Measurements from ENCODE around the gene TTLL12.

TTLL12 gene

DNA sequence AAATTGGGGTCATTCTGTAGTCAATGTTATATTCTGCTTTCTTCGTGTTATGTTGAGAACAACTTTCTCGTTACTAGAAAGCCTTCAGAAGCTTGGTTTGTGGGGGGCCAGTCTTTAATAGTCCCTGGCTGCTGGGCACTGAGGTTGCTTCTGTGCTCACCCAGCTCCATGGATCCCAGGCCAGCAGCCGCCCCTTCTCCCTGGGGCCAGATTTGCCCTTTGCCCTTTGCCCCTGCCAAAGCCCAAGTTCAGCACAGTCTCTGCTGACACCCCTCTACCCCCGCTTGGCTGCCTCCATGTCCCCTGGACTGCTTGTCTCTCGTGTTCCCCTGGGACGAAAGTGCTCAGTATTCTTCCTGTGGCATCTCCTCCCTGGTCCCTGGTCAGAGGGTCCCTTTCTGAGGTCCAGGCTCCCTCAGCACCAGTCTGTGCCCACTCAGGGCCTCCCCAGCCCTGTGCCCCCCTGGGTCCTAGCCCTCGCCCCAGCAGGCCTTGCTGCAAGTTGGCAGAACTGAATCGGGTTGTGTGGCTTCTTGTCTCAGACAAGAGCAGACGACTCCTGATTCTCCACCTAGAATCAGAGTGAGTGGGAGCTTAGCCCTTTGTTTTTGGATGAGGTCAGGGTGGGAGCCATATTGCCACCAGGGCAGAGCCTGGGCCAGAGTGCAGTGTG is 28.9 kb downstream of the TTLL12 start:
- no peak overlapping the region for H3K9ac ChIP-seq (ENCODE audit: low read length)
- H3K36me3 ChIP-seq (ENCODE audit: insufficient read depth, low read length) = no peaks in the 10 kb centered on the region
- no peak overlapping the region for H3K27ac ChIP-seq (ENCODE audit: low read depth, low read length)
- H3K27me3 ChIP-seq (ENCODE audit: control insufficient read depth in 1 of 2, insufficient read depth in 2 of 2, low read length in 2 of 2) = no peaks in the 10 kb centered on the region
- H3K4me1 ChIP-seq (ENCODE audit: insufficient read depth, low read length) = no peaks in the 10 kb centered on the region
- H3K4me3 ChIP-seq (ENCODE audit: low read depth in 1 of 2, low read length in 2 of 2) = no peak overlapping the region
- H3K9me3 ChIP-seq (ENCODE audit: low read length) = no peaks in the 10 kb centered on the region

DNA sequence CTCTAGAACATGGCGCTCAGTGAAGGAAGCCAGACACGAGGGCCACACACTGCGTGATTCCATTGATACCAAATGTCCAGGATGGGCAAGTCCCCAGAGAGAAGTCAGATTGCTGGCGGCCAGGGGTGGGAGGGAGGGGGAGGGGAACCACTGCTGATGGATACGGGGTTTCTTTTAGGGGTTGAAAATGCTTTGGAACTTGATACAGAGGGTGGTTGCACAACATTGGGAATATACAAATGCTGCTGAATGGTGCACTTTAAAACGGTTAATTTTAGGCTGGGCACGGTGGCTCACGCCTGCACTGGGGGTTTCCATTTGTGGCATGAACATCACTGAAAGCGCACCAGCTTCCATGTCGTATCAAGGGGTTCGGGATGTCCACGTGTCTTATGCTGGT is 30.5 kb downstream of the TTLL12 start:
- Histone ChIP-seq H3K4me1 (ENCODE audit: insufficient read depth, low read length) (peaks cover 4% of the 10 kb centered on the region), H3K9ac (ENCODE audit: low read length) (no peak overlapping the region), H3K27ac (ENCODE audit: low read depth, low read length) (no peak overlapping the region), H3K9me3 (ENCODE audit: low read length) (no peaks in the 10 kb centered on the region), H3K27me3 (ENCODE audit: control insufficient read depth in 1 of 2, insufficient read depth in 2 of 2, low read length in 2 of 2) (no peaks in the 10 kb centered on the region), H3K36me3 (ENCODE audit: insufficient read depth, low read length) (no peaks in the 10 kb centered on the region), H3K4me3 (ENCODE audit: low read depth in 1 of 2, low read length in 2 of 2) (no peak overlapping the region)

GRCh38 chr22:43155789-43156188 is 31.1 kb downstream of the TTLL12 start:
- Histone ChIP-seq H3K27me3 (ENCODE audit: control insufficient read depth in 1 of 2, insufficient read depth in 2 of 2, low read length in 2 of 2) (no peaks in the 10 kb centered on the region), H3K4me3 (ENCODE audit: low read depth in 1 of 2, low read length in 2 of 2) (no peak overlapping the region), H3K9ac (ENCODE audit: low read length) (no peak overlapping the region), H3K4me1 (ENCODE audit: insufficient read depth, low read length) (peaks cover 7% of the 10 kb centered on the region), H3K27ac (ENCODE audit: low read depth, low read length) (no peak overlapping the region), H3K9me3 (ENCODE audit: low read length) (no peaks in the 10 kb centered on the region), H3K36me3 (ENCODE audit: insufficient read depth, low read length) (no peaks in the 10 kb centered on the region)

- Histone ChIP-seq H3K36me3 (ENCODE audit: insufficient read depth, low read length) (no peaks in the 10 kb centered on the region), H3K4me3 (ENCODE audit: low read depth in 1 of 2, low read length in 2 of 2) (no peak overlapping the region), H3K9ac (ENCODE audit: low read length) (no peak overlapping the region), H3K27ac (ENCODE audit: low read depth, low read length) (no peak overlapping the region), H3K4me1 (ENCODE audit: insufficient read depth, low read length) (peaks cover 12% of the 10 kb centered on the region), H3K27me3 (ENCODE audit: control insufficient read depth in 1 of 2, insufficient read depth in 2 of 2, low read length in 2 of 2) (no peaks in the 10 kb centered on the region), H3K9me3 (ENCODE audit: low read length) (no peaks in the 10 kb centered on the region)
Measured at GRCh38 chr22:43154887-43155536, 31.9 kb downstream of the TTLL12 start.

- Histone ChIP-seq H3K27me3 (ENCODE audit: control insufficient read depth in 1 of 2, insufficient read depth in 2 of 2, low read length in 2 of 2) (no peaks in the 10 kb centered on the region), H3K4me3 (ENCODE audit: low read depth in 1 of 2, low read length in 2 of 2) (no peak overlapping the region), H3K9me3 (ENCODE audit: low read length) (no peaks in the 10 kb centered on the region), H3K27ac (ENCODE audit: low read depth, low read length) (no peak overlapping the region), H3K9ac (ENCODE audit: low read length) (no peak overlapping the region), H3K36me3 (ENCODE audit: insufficient read depth, low read length) (no peaks in the 10 kb centered on the region), H3K4me1 (ENCODE audit: insufficient read depth, low read length) (peaks cover 12% of the 10 kb centered on the region)
Measured at GRCh38 chr22:43153899-43154298, 33.0 kb downstream of the TTLL12 start.

GRCh38 chr22:43152357-43153071 is 34.4 kb downstream of the TTLL12 start:
- H3K4me1 ChIP-seq (ENCODE audit: insufficient read depth, low read length) = peaks cover 12% of the 10 kb centered on the region
- peak overlapping the region; percentile 54 for H3K9ac ChIP-seq (ENCODE audit: low read length)
- peak overlapping the region; percentile 74 to 84 for H3K4me3 ChIP-seq (ENCODE audit: low read depth in 1 of 2, low read length in 2 of 2)

GRCh38 chr22:43152003-43152356 is 35.0 kb downstream of the TTLL12 start:
- Histone ChIP-seq H3K27me3 (ENCODE audit: control insufficient read depth in 1 of 2, insufficient read depth in 2 of 2, low read length in 2 of 2) (no peaks in the 10 kb centered on the region), H3K4me1 (ENCODE audit: insufficient read depth, low read length) (peaks cover 12% of the 10 kb centered on the region), H3K36me3 (ENCODE audit: insufficient read depth, low read length) (no peaks in the 10 kb centered on the region), H3K9ac (ENCODE audit: low read length) (peak overlapping the region; percentile 54), H3K4me3 (ENCODE audit: low read depth in 1 of 2, low read length in 2 of 2) (peak overlapping the region; percentile 74 to 84), H3K27ac (ENCODE audit: low read depth, low read length) (peak overlapping the region; percentile 75), H3K9me3 (ENCODE audit: low read length) (no peaks in the 10 kb centered on the region)

More at GRCh38 chr22:43152357-43153071, 34.4 kb downstream of the TTLL12 start:
- no peaks in the 10 kb centered on the region for H3K36me3 ChIP-seq (ENCODE audit: insufficient read depth, low read length)
- no peaks in the 10 kb centered on the region for H3K9me3 ChIP-seq (ENCODE audit: low read length)
- H3K27ac ChIP-seq (ENCODE audit: low read depth, low read length) = peak overlapping the region; percentile 75
- no peaks in the 10 kb centered on the region for H3K27me3 ChIP-seq (ENCODE audit: control insufficient read depth in 1 of 2, insufficient read depth in 2 of 2, low read length in 2 of 2)

DNA sequence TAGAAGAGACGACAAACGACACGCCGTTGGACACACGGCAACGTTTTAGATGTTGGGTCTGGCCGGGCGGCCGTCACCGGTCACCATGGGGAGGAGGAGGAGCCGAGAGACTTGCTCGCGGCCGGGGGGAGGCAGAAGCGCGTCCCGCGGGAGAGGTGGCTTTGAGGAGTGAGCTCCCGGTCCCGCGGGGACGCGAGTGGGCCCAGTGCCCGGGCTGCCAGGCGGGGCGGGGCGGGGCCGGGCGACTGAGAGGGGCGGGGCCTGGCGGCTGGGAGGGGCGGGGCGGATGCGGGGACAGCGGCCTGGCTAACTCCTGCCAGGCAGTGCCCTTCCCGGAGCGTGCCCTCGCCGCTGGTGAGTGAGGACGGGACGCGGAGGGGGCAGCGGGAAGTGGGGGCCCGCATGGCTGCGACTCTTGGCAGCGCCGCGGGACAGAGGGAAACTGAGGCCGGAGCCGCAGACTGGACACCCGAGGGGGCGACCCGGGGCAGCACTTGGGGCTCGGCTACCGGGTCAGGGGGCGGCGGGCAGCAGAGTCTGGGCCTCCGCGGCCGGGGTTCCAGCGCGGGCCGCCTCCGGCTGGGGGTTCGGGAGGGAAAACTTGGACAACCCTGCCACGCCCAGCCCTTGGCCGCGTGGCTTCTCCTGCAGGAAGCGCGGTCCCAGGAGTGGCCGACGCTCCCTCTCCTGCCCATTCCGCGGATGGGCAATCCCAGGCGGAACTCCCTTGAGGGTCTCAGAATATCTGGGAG is 35.5 kb downstream of the TTLL12 start, which contains the start of gene TSPO:
Gene TSPO (plus strand): TSS at position 309 of the 752 bp plus-strand sequence. CDS start 7,680 bp downstream, outside the sequence.
- Histone ChIP-seq H3K4me3 (ENCODE audit: low read depth in 1 of 2, low read length in 2 of 2) (peak within 1 kb of the TSS; percentile 74 to 84), H3K36me3 (ENCODE audit: insufficient read depth, low read length) (no peaks in the 10 kb centered on the region), H3K4me1 (ENCODE audit: insufficient read depth, low read length) (peaks cover 12% of the 10 kb centered on the region), H3K9me3 (ENCODE audit: low read length) (no peaks in the 10 kb centered on the region), H3K27me3 (ENCODE audit: control insufficient read depth in 1 of 2, insufficient read depth in 2 of 2, low read length in 2 of 2) (no peaks in the 10 kb centered on the region), H3K27ac (ENCODE audit: low read depth, low read length) (peak within 1 kb of the TSS; percentile 75), H3K9ac (ENCODE audit: low read length) (peak within 1 kb of the TSS; percentile 54)

GRCh38 chr22:43150731-43151206 is 36.2 kb downstream of the TTLL12 start:
- H3K9ac ChIP-seq (ENCODE audit: low read length) = no peak overlapping the region
- peak overlapping the region; percentile 74 to 84 for H3K4me3 ChIP-seq (ENCODE audit: low read depth in 1 of 2, low read length in 2 of 2)
- no peaks in the 10 kb centered on the region for H3K27me3 ChIP-seq (ENCODE audit: control insufficient read depth in 1 of 2, insufficient read depth in 2 of 2, low read length in 2 of 2)
- no peaks in the 10 kb centered on the region for H3K9me3 ChIP-seq (ENCODE audit: low read length)
- peaks cover 12% of the 10 kb centered on the region for H3K4me1 ChIP-seq (ENCODE audit: insufficient read depth, low read length)
- H3K36me3 ChIP-seq (ENCODE audit: insufficient read depth, low read length) = no peaks in the 10 kb centered on the region
- peak overlapping the region; percentile 58 for H3K27ac ChIP-seq (ENCODE audit: low read depth, low read length)

GRCh38 chr22:43148581-43148980 is 38.4 kb downstream of the TTLL12 start:
- Histone ChIP-seq H3K27me3 (ENCODE audit: control insufficient read depth in 1 of 2, insufficient read depth in 2 of 2, low read length in 2 of 2) (no peaks in the 10 kb centered on the region), H3K9me3 (ENCODE audit: low read length) (no peaks in the 10 kb centered on the region), H3K36me3 (ENCODE audit: insufficient read depth, low read length) (no peaks in the 10 kb centered on the region), H3K4me3 (ENCODE audit: low read depth in 1 of 2, low read length in 2 of 2) (no peak overlapping the region), H3K27ac (ENCODE audit: low read depth, low read length) (no peak overlapping the region), H3K9ac (ENCODE audit: low read length) (no peak overlapping the region), H3K4me1 (ENCODE audit: insufficient read depth, low read length) (peaks cover 15% of the 10 kb centered on the region)

DNA sequence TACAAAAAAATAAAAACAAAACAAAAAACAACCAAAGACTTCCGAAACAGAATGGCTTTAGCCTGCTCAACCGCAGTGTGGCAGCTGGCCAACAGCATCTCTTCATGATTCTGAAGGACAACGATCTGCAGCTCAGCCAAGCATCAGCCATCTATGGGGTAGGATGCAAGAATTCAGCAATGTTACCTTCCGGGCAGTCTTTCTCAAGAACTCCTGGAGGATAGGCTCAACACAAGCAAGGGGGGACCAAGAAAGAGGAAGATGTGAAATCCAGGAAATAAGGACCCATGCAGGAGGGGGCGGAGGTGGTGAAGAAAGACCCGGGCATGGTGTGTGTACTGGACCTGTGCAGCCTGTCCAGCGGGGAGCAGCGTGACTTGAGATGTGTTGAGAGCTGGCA is 39.1 kb downstream of the TTLL12 start:
- Histone ChIP-seq H3K36me3 (ENCODE audit: insufficient read depth, low read length) (no peaks in the 10 kb centered on the region), H3K27ac (ENCODE audit: low read depth, low read length) (no peak overlapping the region), H3K4me3 (ENCODE audit: low read depth in 1 of 2, low read length in 2 of 2) (no peak overlapping the region), H3K9ac (ENCODE audit: low read length) (no peak overlapping the region), H3K9me3 (ENCODE audit: low read length) (no peaks in the 10 kb centered on the region), H3K4me1 (ENCODE audit: insufficient read depth, low read length) (peaks cover 18% of the 10 kb centered on the region), H3K27me3 (ENCODE audit: control insufficient read depth in 1 of 2, insufficient read depth in 2 of 2, low read length in 2 of 2) (no peaks in the 10 kb centered on the region)

Measured in muscle layer of colon (tissue), 2 donors.